Neuronal stem cell (in vitro differentiated cells): Measurements from ENCODE around the gene TAB3.

ENCODE experiments used
- DNase-seq: peaks from one replicate; pipeline ENCODE4 v3.0.0-alpha.2; 2013; ENCODE audit warnings: low spot score
- H2AFZ ChIP-seq: one replicate; pipeline ENCODE4 v1.6.1; 2013; ENCODE audit warnings: mild to moderate bottlenecking, low read length, inconsistent platforms
- H2AK5ac ChIP-seq: 2 replicates; pipeline ENCODE4 v1.6.1; 2013; ENCODE audit warnings: low read depth, mild to moderate bottlenecking, inconsistent platforms, low read length, moderate library complexity, mixed read lengths
- H2BK120ac ChIP-seq: 2 replicates; pipeline ENCODE4 v1.6.1; 2013; ENCODE audit warnings: low read depth, mild to moderate bottlenecking, inconsistent platforms, low read length, moderate library complexity, mixed read lengths
- H2BK12ac ChIP-seq: one replicate; pipeline ENCODE4 v1.6.1; 2013; ENCODE audit warnings: low read length, inconsistent platforms
- H2BK15ac ChIP-seq: 2 replicates; pipeline ENCODE4 v1.6.1; 2013; ENCODE audit warnings: mild to moderate bottlenecking, low read length, inconsistent platforms, mixed read lengths
- H2BK5ac ChIP-seq: one replicate; pipeline ENCODE4 v1.6.1; 2013; ENCODE audit warnings: inconsistent platforms, mild to moderate bottlenecking, low read length, moderate library complexity
- H3K14ac ChIP-seq: one replicate; pipeline ENCODE4 v1.6.1; 2013; ENCODE audit warnings: low read length, inconsistent platforms
- H3K18ac ChIP-seq: 2 replicates; pipeline ENCODE4 v1.6.1; 2013; ENCODE audit warnings: low read length, inconsistent platforms
- H3K23ac ChIP-seq: 2 replicates; pipeline ENCODE4 v1.6.1; 2013; ENCODE audit warnings: low read depth, mild to moderate bottlenecking, mixed read lengths, low read length, inconsistent platforms; ENCODE audit not compliant: poor library complexity
- H3K27ac ChIP-seq: replicated peaks from 3 replicates; pipeline ENCODE4 v1.5.1; 2013; ENCODE audit warnings: low read length, inconsistent platforms
- H3K27me3 ChIP-seq, 3 experiments: 2 replicates each; pipeline ENCODE4 v1.6.1; 2013; ENCODE audit warnings: low read length in 3 of 3, mild to moderate bottlenecking in 2 of 3, inconsistent platforms in 1 of 3, low read depth in 1 of 3, mixed read lengths in 1 of 3, moderate library complexity in 1 of 3; ENCODE audit not compliant: control insufficient read depth in 3 of 3, insufficient read depth in 3 of 3
- H3K36me3 ChIP-seq, 2 donors: replicated peaks in 1 of 2; 2 replicates each; pipeline ENCODE4 v1.6.1; 2013; ENCODE audit warnings: low read length in 2 of 2; ENCODE audit not compliant: control insufficient read depth in 2 of 2, insufficient read depth in 2 of 2
- H3K4ac ChIP-seq: 2 replicates; pipeline ENCODE4 v1.6.1; 2013; ENCODE audit warnings: inconsistent platforms, mild to moderate bottlenecking, low read length, moderate library complexity
- H3K4me1 ChIP-seq, 2 donors: 1 replicate in 1 of 2; 2 replicates in 1 of 2; pipeline ENCODE4 v1.6.1; 2013; ENCODE audit warnings: low read length in 2 of 2, low read depth in 1 of 2; ENCODE audit not compliant: control insufficient read depth in 2 of 2, insufficient read depth in 1 of 2
- H3K4me2 ChIP-seq: one replicate; pipeline ENCODE4 v1.6.1; 2013; ENCODE audit warnings: mild to moderate bottlenecking, low read length, inconsistent platforms; ENCODE audit not compliant: insufficient read depth, poor library complexity, severe bottlenecking
- H3K4me3 ChIP-seq, 2 donors: 2 replicates each; pipeline ENCODE4 v1.5.1; 2013; ENCODE audit warnings: low read length in 2 of 2, mild to moderate bottlenecking in 2 of 2, inconsistent platforms in 1 of 2, moderate library complexity in 1 of 2
- H3K79me1 ChIP-seq: one replicate; pipeline ENCODE4 v1.6.1; 2013; ENCODE audit warnings: low read depth, mild to moderate bottlenecking, inconsistent platforms, low read length, moderate library complexity
- H3K9ac ChIP-seq: one replicate; pipeline ENCODE4 v1.6.1; 2013; ENCODE audit warnings: mild to moderate bottlenecking, low read depth, low read length, inconsistent platforms; ENCODE audit not compliant: poor library complexity
- H3K9me3 ChIP-seq, 2 donors: replicated peaks in 1 of 2; 2 replicates each; pipeline versions ENCODE3 to v1.6.1; 2013; ENCODE audit warnings: low read length in 2 of 2, mild to moderate bottlenecking in 2 of 2, inconsistent platforms in 1 of 2, low read depth in 1 of 2, mixed read lengths in 1 of 2, moderate library complexity in 1 of 2; ENCODE audit not compliant: control insufficient read depth in 2 of 2, insufficient read depth in 1 of 2
- H4K8ac ChIP-seq: one replicate; pipeline ENCODE4 v1.6.1; 2013; ENCODE audit warnings: low read depth, mild to moderate bottlenecking, inconsistent platforms, low read length, moderate library complexity
- H4K91ac ChIP-seq: one replicate; pipeline ENCODE4 v1.6.1; 2013; ENCODE audit warnings: low read length, low read depth, mild to moderate bottlenecking, inconsistent platforms; ENCODE audit not compliant: poor library complexity
- WGBS, 2 donors: extraction: QIAGEN DNeasy Blood & Tissue Kit; methylation state at CpG; one replicate each; pipeline ENCODE4 v1.1.7; 2013; ENCODE audit warnings: missing lambda C conversion rate in 2 of 2, mixed read lengths in 1 of 2; ENCODE audit not compliant: insufficient read length in 2 of 2, insufficient replicate concordance in 1 of 2; ENCODE audit errors: extremely low coverage in 2 of 2; 5-methylcytosine and 5-hydroxymethylcytosine counted together

The TAB3 gene

DNA sequence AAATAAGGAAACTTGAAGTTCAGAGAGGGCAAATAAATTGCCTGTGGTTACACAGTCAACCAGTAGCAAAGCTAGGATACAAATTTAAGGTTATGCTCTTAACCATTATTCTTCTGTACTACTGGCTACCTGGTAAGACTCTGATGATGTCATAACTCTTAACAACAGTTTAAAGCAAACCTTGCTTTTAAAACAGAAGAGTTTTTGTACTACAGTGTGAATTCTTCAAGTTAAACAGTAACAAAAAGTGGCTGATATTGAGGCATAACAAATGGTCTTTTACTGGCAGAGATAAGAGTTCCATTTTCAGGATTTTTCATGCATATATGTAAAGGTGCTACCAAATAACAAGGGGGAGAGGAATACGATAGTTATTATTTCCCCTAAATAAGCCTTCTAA is 23.4 kb downstream of the TAB3 start:
- no CpG with 5 or more reads among the region's 1 CpG for WGBS, 2 donors

DNA sequence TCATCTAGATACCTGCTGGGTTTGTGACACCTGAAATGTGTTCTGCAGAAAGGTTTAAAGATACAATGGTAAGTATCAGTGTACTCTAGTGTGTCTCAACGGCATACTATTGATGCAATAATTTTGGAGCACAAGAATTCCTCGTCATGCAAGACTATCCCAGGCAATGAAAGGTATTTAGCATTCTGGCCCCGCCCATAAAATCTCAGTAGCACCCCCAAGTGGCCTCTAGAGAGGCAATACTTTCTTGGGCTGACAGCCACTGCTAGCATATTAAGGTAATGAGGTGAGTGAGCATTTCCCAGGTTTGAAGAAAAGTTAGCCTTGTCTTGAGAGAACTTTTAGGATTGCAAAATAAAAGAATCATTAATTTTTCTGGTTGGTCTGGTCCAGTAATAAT is 24.0 kb downstream of the TAB3 start:
- H3K79me1 ChIP-seq, result no peaks in the 10 kb centered on the region
- no peak overlapping the region for H3K23ac ChIP-seq
- no peaks in the 10 kb centered on the region for H3K9me3 ChIP-seq
- no peaks in the 10 kb centered on the region for H3K4me1 ChIP-seq
- no peak overlapping the region for H4K8ac ChIP-seq
- no peak overlapping the region for H3K4me3 ChIP-seq
- no peak overlapping the region for H2AK5ac ChIP-seq
- H2BK15ac ChIP-seq, result no peak overlapping the region
- H2BK120ac ChIP-seq, result no peak overlapping the region
- peaks cover 0 to 26% of the 10 kb centered on the region in 2 donors for H3K36me3 ChIP-seq
- DNase-seq, result no peak
- no peak overlapping the region for H2BK12ac ChIP-seq
- H3K27me3 ChIP-seq, result no peaks in the 10 kb centered on the region
- H3K9ac ChIP-seq, result no peak overlapping the region
- no CpG with 5 or more reads among the region's 3 CpGs for WGBS, 2 donors
- H3K27ac ChIP-seq, result no peak overlapping the region
- no peak overlapping the region for H2AFZ ChIP-seq
- H4K91ac ChIP-seq, result no peak overlapping the region
- H3K14ac ChIP-seq, result no peak overlapping the region
- H3K18ac ChIP-seq, result no peak overlapping the region
- no peak overlapping the region for H3K4ac ChIP-seq
- no peak overlapping the region for H3K4me2 ChIP-seq
- no peak overlapping the region for H2BK5ac ChIP-seq

More for the DNA sequence above, 23.4 kb downstream of the TAB3 start:
- Histone ChIP-seq H4K91ac (no peak overlapping the region), H2AK5ac (no peak overlapping the region), H3K4ac (no peak overlapping the region), H2AFZ (no peak overlapping the region), H3K4me2 (no peak overlapping the region), H2BK5ac (no peak overlapping the region), H3K9me3 (no peaks in the 10 kb centered on the region), H3K9ac (no peak overlapping the region), H3K14ac (no peak overlapping the region), H2BK12ac (no peak overlapping the region), H3K27me3 (no peaks in the 10 kb centered on the region), H3K4me3 (no peak overlapping the region), H3K27ac (no peak overlapping the region), H4K8ac (no peak overlapping the region), H3K36me3 (peaks cover 0 to 26% of the 10 kb centered on the region in 2 donors), H2BK15ac (no peak overlapping the region), H3K23ac (no peak overlapping the region), H3K18ac (no peak overlapping the region), H3K4me1 (no peaks in the 10 kb centered on the region), H3K79me1 (no peaks in the 10 kb centered on the region), H2BK120ac (no peak overlapping the region)
- no peak for DNase-seq

DNA sequence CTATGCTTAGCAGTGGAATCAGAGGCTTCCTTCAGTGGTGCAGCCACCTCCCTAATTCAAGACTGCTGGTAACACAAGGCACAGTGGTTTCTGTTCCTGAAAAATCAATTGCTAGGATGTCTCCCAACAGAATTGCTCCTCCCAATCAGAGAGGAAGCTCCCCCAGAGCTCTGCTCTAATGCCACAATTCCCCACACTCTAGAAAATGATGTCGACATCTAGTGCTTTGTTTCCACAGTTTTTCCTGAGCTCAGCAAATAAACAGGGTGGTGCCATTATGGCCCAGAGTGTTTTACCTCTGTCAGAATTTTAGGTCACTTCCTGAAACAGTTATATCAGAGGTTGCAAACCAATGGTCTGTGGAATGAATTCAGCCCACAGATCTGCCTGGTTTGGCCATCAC is 24.7 kb downstream of the TAB3 start:
- H3K9me3 ChIP-seq, result no peaks in the 10 kb centered on the region
- no peak overlapping the region for H3K27ac ChIP-seq
- no peak overlapping the region for H3K4ac ChIP-seq
- H3K4me2 ChIP-seq, result no peak overlapping the region
- no peaks in the 10 kb centered on the region for H3K79me1 ChIP-seq
- H2AFZ ChIP-seq, result no peak overlapping the region
- H2BK120ac ChIP-seq, result no peak overlapping the region
- no peak overlapping the region for H2BK15ac ChIP-seq
- no peak overlapping the region for H2BK12ac ChIP-seq
- H3K4me1 ChIP-seq, result no peaks in the 10 kb centered on the region
- peaks cover 0 to 27% of the 10 kb centered on the region in 2 donors for H3K36me3 ChIP-seq
- no CpG with 5 or more reads among the region's 1 CpG for WGBS, 2 donors
- no peak overlapping the region for H2AK5ac ChIP-seq
- H3K18ac ChIP-seq, result no peak overlapping the region
- H2BK5ac ChIP-seq, result no peak overlapping the region
- no peak overlapping the region for H3K14ac ChIP-seq
- no peak overlapping the region for H3K23ac ChIP-seq
- no peak overlapping the region for H3K9ac ChIP-seq
- H4K91ac ChIP-seq, result no peak overlapping the region
- no peak for DNase-seq
- H4K8ac ChIP-seq, result no peak overlapping the region
- H3K27me3 ChIP-seq, result no peaks in the 10 kb centered on the region
- no peak overlapping the region for H3K4me3 ChIP-seq

DNA sequence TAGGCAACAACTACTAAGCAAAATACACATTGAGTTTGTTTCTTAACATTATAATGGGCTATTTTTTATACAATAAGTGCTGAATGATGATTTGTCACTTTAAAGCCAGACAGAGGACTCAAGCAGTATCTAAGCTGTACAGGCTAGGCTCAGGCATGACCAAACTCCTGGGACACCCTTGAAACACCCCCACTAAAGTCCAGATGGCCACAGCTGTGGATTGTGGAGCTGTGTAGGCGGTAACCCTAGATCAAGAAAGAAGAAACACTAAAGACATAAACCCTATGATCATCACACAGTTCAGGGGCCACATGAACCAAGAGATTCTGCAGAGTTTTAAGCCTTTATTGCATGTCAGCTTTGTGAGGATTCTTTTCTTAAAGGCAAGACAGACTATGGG is 25.1 kb downstream of the TAB3 start:
- whole genome bisulfite sequencing, 2 donors, result no CpG with 5 or more reads among the region's 1 CpG

More for the DNA sequence above, 25.1 kb downstream of the TAB3 start:
- no peak overlapping the region for H3K4me2 ChIP-seq
- no peaks in the 10 kb centered on the region for H3K4me1 ChIP-seq
- DNase-seq, result no peak
- no peak overlapping the region for H2BK5ac ChIP-seq
- H3K9ac ChIP-seq, result no peak overlapping the region
- no peak overlapping the region for H2BK120ac ChIP-seq
- H3K27me3 ChIP-seq, result no peaks in the 10 kb centered on the region
- no peak overlapping the region for H3K27ac ChIP-seq
- H3K14ac ChIP-seq, result no peak overlapping the region
- H2AFZ ChIP-seq, result no peak overlapping the region
- no peak overlapping the region for H3K23ac ChIP-seq
- no peaks in the 10 kb centered on the region for H3K79me1 ChIP-seq
- no peak overlapping the region for H4K91ac ChIP-seq
- H2BK12ac ChIP-seq, result no peak overlapping the region
- no peak overlapping the region for H2BK15ac ChIP-seq
- peaks cover 0 to 31% of the 10 kb centered on the region in 2 donors for H3K36me3 ChIP-seq
- no peak overlapping the region for H2AK5ac ChIP-seq
- no peaks in the 10 kb centered on the region for H3K9me3 ChIP-seq
- no peak overlapping the region for H3K4me3 ChIP-seq
- H3K18ac ChIP-seq, result no peak overlapping the region
- H3K4ac ChIP-seq, result no peak overlapping the region
- no peak overlapping the region for H4K8ac ChIP-seq
